ENCODE data around the gene ZEB2. TPM values are rescaled to one million over a fixed set of nuclear protein-coding genes. Genes with fewer than 3 reads are reported as not detected.

The ZEB2 gene
- polyA plus RNA-seq, 2 of the 4 experiments (the other 2 are of a cell fraction), result 4.2 to 7.0 TPM

DNA sequence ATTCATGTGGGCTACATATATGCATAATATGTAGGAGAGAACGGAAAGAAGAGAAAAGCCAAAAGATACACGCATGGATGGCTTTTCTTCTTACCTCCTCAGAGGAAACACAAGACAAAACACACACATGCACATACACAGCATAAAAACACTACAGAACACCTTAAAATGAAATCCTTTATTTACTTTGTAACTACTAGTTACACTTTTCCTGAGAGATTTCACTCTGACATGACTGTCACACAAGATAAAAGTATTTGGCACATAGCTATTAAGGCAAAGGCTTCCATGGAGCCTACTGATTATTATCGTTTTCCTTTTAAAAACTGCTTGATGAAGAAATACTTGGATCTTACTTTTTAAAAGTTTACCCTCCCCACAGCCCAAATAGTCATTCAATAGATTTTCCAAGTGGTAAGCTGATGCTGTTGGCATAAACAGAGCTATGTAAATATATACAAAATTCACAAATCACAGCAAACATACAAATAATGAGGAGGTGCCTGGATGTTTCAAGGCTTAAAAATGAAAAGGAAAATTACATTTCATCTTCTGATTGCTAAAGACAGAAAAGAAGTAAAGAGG lies 8.6 kb downstream of the ZEB2 start:
- no peak for FAIRE-seq

DNA sequence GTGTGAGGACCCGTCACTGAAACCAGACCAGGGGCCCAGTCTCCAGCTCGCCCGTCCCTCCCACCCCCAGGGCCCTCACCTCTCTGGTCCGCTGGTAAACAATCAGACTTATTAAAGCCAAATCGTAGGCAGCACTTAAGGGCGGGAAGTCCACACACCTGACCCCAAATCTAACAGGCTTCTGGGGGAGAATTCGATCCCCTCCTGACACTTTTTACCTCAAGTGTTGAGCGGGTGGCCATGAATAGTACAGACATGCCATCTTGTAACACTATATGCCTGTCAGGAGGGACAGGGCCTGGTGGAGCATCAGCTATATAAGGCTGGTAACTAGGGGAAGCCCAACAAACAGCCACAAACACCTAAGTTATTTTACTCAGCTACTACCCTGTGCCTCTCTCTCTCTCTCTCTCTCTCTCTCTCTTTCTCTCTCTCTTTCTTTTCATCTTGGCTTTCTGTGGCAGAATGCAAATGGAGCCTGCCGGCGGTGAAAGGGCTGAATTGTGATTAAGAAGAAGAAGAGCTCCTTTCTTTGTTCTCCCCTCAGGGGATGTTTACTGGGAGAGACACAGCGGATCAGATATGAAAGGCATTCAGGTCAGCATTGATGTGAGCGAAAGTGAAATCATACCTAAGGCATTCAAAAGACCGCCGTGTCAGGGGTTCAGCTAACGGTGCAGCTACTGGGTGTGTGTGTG lies 9.5 kb downstream of the ZEB2 start:
- no peak for TF ChIP-seq TP53 (CRISPR knock-in tag; IDR thresholded peaks at IDR 0.05)
- no peak for TF ChIP-seq TFCP2L1 (CRISPR knock-in tag; IDR thresholded peaks at IDR 0.05)
- no peak for TF ChIP-seq EP300 (IDR thresholded peaks at IDR 0.05)
- TF ChIP-seq RFX5 (IDR thresholded peaks at IDR 0.05), result no peak
- TF ChIP-seq ESRRA (IDR thresholded peaks at IDR 0.05; ENCODE audit: borderline replicate concordance, low read length), result no peak
- TF ChIP-seq ZC3H11A (IDR thresholded peaks at IDR 0.05), result no peak
- TF ChIP-seq, protein P1, sequence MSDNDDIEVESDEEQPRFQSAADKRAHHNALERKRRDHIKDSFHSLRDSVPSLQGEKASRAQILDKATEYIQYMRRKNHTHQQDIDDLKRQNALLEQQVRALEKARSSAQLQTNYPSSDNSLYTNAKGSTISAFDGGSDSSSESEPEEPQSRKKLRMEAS (IDR thresholded peaks at IDR 0.05), result no peak
- TF ChIP-seq, protein P2, sequence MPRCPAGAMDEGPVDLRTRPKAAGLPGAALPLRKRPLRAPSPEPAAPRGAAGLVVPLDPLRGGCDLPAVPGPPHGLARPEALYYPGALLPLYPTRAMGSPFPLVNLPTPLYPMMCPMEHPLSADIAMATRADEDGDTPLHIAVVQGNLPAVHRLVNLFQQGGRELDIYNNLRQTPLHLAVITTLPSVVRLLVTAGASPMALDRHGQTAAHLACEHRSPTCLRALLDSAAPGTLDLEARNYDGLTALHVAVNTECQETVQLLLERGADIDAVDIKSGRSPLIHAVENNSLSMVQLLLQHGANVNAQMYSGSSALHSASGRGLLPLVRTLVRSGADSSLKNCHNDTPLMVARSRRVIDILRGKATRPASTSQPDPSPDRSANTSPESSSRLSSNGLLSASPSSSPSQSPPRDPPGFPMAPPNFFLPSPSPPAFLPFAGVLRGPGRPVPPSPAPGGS (IDR thresholded peaks at IDR 0.05), result no peak
- TF ChIP-seq HOXB5 (CRISPR knock-in tag; IDR thresholded peaks at IDR 0.05), result no peak
- no peak for TF ChIP-seq JUN (IDR thresholded peaks at IDR 0.05)
- no peak for TF ChIP-seq RAD21 (conservative IDR thresholded peaks at IDR 0.05 in 1 of 2, IDR thresholded peaks at IDR 0.05 in 1 of 2)
- TF ChIP-seq SMC3 (IDR thresholded peaks at IDR 0.05), result no peak
- TF ChIP-seq, protein P3, sequence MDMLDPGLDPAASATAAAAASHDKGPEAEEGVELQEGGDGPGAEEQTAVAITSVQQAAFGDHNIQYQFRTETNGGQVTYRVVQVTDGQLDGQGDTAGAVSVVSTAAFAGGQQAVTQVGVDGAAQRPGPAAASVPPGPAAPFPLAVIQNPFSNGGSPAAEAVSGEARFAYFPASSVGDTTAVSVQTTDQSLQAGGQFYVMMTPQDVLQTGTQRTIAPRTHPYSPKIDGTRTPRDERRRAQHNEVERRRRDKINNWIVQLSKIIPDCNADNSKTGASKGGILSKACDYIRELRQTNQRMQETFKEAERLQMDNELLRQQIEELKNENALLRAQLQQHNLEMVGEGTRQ (IDR thresholded peaks at IDR 0.05), result no peak
- TF ChIP-seq FOSB (CRISPR knock-in tag; IDR thresholded peaks at IDR 0.05), result no peak
- Histone ChIP-seq H3K4me2 (peak overlapping the region; percentile 23; the same call in 2 of the 3 replicates), H3K4me3 (no peak overlapping the region), H3K4me1 (peaks cover 20% of the 10 kb centered on the region), H3K9me3 (no peaks in the 10 kb centered on the region), H3K27ac (no peak overlapping the region)
- POLR2A ChIA-PET, result no interaction called here
- peak in 1 of 2 experiments; percentile 51; a peak in 2 of 6 replicates for ATAC-seq
- WGBS (ENCODE audit: missing lambda C conversion rate), result 77% methylated on average over 15 of the region's 15 CpGs
- FAIRE-seq, result no peak
- CTCF ChIA-PET, result no interaction called here
- no peak for DNase-seq (ENCODE audit: low read depth in 1 of 2, low spot score in 1 of 2)

More for the DNA sequence above, 8.6 kb downstream of the ZEB2 start:
- CTCF ChIA-PET, result interaction anchor here (0.5 kb wide), 1 partner anchor 498 kb away, joined by 3 read pairs; no protein-coding TSS in a partner anchor
- Histone ChIP-seq H3K9me3 (no peaks in the 10 kb centered on the region), H3K4me3 (no peak overlapping the region), H3K4me2 (peak overlapping the region; percentile 23; the same call in 2 of the 3 replicates), H3K4me1 (peaks cover 20% of the 10 kb centered on the region), H3K27ac (no peak overlapping the region)
- ATAC-seq (no peak), DNase-seq (ENCODE audit: low read depth in 1 of 2, low spot score in 1 of 2) (no peak)
- TF ChIP-seq RNF2 (IDR thresholded peaks at IDR 0.05; ENCODE audit: borderline replicate concordance, low read depth) (no peak), HOXB13 (CRISPR knock-in tag; IDR thresholded peaks at IDR 0.05; ENCODE audit: low read depth) (no peak), ZNF302 (CRISPR knock-in tag; IDR thresholded peaks at IDR 0.05) (no peak), MAZ (IDR thresholded peaks at IDR 0.05; ENCODE audit: borderline replicate concordance, low read depth, low read length) (no peak), CBX8 (IDR thresholded peaks at IDR 0.05) (no peak), RAD21 (conservative IDR thresholded peaks at IDR 0.05 in 1 of 2, IDR thresholded peaks at IDR 0.05 in 1 of 2) (no peak), POLR2A (IDR thresholded peaks at IDR 0.05; ENCODE audit: low read length) (no peak), EHF (CRISPR knock-in tag; IDR thresholded peaks at IDR 0.05) (no peak), JUNB (IDR thresholded peaks at IDR 0.05) (no peak)
- TF ChIP-seq, protein P3 (IDR thresholded peaks at IDR 0.05), result no peak
- TF ChIP-seq, protein P4, sequence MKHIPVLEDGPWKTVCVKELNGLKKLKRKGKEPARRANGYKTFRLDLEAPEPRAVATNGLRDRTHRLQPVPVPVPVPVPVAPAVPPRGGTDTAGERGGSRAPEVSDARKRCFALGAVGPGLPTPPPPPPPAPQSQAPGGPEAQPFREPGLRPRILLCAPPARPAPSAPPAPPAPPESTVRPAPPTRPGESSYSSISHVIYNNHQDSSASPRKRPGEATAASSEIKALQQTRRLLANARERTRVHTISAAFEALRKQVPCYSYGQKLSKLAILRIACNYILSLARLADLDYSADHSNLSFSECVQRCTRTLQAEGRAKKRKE (CRISPR knock-in tag; IDR thresholded peaks at IDR 0.05; ENCODE audit: low read depth), result no peak
- TF ChIP-seq, protein P5, sequence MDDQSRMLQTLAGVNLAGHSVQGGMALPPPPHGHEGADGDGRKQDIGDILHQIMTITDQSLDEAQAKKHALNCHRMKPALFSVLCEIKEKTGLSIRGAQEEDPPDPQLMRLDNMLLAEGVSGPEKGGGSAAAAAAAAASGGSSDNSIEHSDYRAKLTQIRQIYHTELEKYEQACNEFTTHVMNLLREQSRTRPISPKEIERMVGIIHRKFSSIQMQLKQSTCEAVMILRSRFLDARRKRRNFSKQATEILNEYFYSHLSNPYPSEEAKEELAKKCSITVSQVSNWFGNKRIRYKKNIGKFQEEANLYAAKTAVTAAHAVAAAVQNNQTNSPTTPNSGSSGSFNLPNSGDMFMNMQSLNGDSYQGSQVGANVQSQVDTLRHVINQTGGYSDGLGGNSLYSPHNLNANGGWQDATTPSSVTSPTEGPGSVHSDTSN (IDR thresholded peaks at IDR 0.05), result no peak
- TF ChIP-seq, protein P1 (IDR thresholded peaks at IDR 0.05), result no peak
- POLR2A ChIA-PET, result no interaction called here
- 93% methylated on average over 3 of the region's 3 CpGs for WGBS (ENCODE audit: missing lambda C conversion rate)
